HTR-8/SVneo (cell line): ENCODE results near the gene ZDHHC14.
"Not testable (repeated sequence)": the region's sequence is repeated elsewhere in the genome, so short reads cannot be mapped to it uniquely, and the experiment has no call there.

ENCODE experiments used
- DNase-seq: peaks from one replicate; pipeline ENCODE4 v3.0.0; 2011; ENCODE audit warnings: low spot score, mixed read lengths; ENCODE audit not compliant: insufficient read length
- FAIRE-seq: peaks from 2 replicates; lab custom pipeline; 2011; peaks lifted over from hg19 to GRCh38; lab: Jason Lieb, UNC

ZDHHC14 gene

DNA sequence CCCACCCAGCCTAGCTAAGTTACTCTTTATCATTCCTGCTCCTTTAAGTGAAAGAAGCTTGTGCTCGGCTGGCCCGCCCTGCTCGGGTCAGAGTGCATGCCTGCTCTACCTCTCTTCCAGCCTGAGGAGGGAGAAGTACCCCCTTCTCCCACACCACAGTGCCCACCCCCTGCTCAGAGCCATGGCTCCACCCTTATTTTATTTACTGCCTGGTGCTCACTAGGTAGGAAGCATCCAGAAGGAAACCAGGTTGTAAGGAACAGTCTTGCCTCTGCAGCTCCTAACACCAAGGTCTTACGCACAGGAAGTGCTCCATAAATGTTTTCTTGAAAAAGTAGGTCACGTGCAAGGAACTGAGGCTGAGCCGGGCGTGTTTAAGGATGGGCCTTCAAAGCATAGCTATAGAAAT lies 336.4 kb downstream of the ZDHHC14 start:
- FAIRE-seq (no peak), DNase-seq (no peak)

GRCh38 chr6:157718503-157719187 lies 337.7 kb downstream of the ZDHHC14 start:
- FAIRE-seq (no peak), DNase-seq (no peak)

DNA sequence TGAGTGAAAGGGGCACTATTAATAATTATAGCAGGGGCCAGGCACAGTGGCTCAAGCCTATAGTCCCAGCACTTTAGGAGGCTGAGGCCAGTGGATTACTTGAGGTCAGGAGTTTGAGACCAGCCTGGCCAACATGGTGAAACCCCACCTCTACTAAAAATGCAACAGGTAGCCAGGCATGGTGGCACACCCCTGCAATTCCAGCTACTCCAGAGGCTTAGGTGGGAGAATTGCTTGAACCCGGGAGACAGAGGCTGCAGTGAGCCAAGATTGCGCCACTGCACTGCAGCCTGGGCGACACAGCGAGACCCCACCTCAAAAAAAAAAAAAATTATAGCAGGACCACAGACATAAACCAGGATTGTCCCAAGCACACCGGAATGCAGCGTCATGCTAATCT lies 340.0 kb downstream of the ZDHHC14 start:
- DNase-seq: not testable (repeated sequence)

GRCh38 chr6:157721426-157721825 lies 340.4 kb downstream of the ZDHHC14 start:
- FAIRE-seq: no peak

More for the DNA sequence above, 340.0 kb downstream of the ZDHHC14 start:
- not testable (repeated sequence) for FAIRE-seq

DNA sequence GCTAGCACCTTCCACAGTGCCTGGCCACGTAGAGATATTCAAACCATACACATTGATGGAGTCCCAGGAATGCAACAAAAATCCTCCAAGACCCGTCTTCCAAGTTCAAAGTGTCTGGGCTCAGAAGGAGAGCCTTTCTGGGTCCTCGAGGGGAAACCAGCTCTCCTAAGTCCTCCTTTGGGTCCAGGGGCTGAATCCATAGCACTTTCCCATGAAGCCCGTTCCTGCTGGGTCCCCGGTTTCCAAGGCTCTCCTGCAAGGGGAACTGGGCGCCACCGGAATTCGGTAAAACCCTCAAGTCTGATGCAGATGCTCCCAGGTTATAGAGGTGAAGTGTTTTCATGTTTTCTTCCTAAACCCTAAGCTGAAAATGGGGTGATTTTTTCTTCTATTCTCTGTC lies 340.8 kb downstream of the ZDHHC14 start:
- FAIRE-seq (no peak), DNase-seq (no peak)

More at GRCh38 chr6:157721426-157721825, 340.4 kb downstream of the ZDHHC14 start:
- DNase-seq: no peak

DNA sequence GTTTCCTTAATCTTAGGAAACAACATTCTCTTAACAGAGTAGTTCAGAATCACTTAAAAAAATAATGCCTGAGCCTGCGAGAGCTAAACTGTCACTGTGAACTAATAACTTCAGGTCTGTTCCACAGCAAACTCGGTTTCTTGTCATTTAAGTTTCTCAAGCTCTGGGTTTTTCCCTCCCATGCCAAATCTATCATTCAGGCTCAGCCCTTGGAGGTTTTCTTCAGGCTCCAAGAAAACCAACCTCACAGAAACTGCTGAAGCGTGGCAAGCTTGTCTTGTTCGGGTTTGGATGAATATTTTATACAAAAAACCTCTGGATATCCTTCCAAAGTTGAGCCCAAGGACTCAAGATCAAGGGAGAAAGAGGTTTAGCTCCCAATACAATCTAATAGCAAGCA lies 342.4 kb downstream of the ZDHHC14 start:
- DNase-seq: no peak
- no peak for FAIRE-seq

GRCh38 chr6:157724138-157724820 lies 343.3 kb downstream of the ZDHHC14 start:
- FAIRE-seq: no peak

DNA sequence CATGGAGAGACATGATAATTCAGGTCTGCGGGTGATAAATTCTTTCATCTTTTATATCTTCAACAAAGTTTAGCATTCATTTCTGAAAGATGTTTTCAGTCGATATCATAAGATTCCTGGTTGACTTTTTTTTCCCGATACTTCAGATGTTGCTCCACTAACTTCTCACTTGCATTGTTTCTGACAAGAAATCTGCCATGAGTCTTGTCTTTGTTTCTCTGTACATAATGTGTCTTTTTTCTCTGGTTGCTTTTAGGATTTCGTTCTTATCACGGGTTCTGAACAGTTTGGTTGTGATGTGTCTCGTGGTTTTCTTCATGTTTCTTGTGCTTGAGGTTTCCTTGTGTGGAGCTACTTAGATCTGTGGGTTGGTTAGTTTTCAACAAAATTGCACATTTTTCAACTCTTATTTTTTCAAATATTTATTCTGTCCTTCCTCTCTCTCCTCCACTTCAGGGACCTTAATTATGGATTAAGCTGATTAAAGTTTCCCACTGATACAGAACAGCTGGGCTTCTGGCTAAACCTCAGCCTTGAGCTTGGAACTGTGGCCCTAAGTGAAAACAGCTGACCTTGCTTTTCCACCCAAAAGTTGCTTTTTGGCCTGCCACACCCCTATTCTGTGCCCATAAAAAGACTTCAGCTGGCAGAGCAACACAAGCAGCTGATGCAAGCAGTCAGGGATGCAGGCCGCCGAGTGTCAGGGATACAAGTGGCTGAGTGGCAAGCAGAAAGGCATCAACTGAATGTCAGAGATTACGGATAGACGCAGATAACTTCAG lies 344.2 kb downstream of the ZDHHC14 start:
- DNase-seq: no peak
- FAIRE-seq: no peak

More at GRCh38 chr6:157724138-157724820, 343.3 kb downstream of the ZDHHC14 start:
- no peak for DNase-seq

DNA sequence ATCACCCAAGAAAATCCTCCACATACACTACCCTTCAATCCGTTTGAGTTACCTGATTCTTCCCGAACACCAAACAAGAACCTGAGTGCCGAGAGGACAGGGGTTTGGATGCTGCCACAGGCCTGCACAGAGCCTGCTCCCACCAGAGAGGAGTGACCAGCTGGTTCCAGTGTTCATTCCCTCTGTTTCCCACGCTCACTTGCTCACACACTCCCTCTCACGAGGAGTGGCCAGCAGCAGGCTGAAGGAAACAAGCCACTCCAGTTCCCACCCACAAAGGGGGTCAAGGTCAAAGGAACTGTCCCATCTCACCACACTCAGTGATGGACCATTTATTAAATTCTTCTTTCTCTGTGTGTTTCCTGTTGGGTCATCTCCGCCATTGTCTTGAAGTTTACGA lies 344.8 kb downstream of the ZDHHC14 start:
- FAIRE-seq (no peak), DNase-seq (no peak)

GRCh38 chr6:157726892-157727628 lies 346.1 kb downstream of the ZDHHC14 start:
- DNase-seq (no peak), FAIRE-seq (no peak)
